ENCODE measurements around the gene ITPKC.

The ITPKC gene

DNA sequence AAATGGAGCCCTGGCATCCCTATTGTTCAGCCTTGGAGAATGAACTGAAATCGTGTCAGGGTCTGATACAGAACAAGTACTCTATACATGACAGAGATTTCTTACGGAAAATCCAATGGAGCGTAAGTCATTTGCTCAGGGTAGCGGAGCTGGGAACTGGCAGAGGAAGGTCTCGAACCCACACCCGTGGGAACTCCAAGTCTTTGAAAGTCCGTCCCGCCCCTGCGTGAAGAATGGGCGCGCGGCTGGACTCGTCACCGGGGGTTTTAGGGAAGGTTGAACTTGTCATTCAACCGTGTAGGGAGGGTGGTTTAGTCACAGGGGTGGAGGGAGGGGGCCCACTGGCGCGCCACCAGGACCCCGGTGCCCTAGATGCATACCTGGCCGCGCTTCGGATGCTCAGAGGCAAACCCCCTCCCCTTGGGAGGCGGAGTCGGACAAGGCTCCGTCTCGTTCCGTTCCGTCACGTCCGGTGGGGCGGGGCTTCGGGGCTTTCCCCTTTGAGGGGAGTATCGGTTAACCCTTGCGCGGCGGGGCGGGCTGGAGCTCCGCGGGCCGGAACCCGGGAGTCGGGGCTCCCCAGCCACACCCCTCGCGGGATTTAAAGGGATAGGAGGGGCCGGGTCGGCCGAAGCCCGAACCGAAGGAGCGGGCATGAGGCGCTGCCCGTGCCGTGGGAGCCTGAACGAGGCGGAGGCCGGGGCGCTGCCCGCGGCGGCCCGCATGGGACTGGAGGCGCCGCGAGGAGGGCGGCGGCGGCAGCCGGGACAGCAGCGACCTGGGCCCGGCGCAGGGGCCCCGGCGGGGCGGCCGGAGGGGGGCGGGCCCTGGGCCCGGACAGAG is at the start of gene ITPKC, which contains the start of gene COQ8B:
Gene ITPKC, plus strand, starts transcription at position 631 of the 843 bp plus-strand sequence. Its CDS starts 24 bp downstream, at position 655.
Gene COQ8B, minus strand, starts transcription at position 405 of the 843 bp plus-strand sequence. CDS start 2,254 bp downstream, outside the sequence.
- Mint-ChIP-seq H3K36me3 (ENCODE audit: low read depth) (peaks cover 25% of the 10 kb centered on the region), H3K27ac (peak within 1 kb of the TSS; percentile 99), H3K27me3 (no peaks in the 10 kb centered on the region), H3K4me3 (peak within 1 kb of the TSS; percentile 90), H3K4me1 (ENCODE audit: low read depth) (peaks cover 71% of the 10 kb centered on the region), H3K9me3 (no peaks in the 10 kb centered on the region)
- DNase-seq, result peak; percentile 100

DNA sequence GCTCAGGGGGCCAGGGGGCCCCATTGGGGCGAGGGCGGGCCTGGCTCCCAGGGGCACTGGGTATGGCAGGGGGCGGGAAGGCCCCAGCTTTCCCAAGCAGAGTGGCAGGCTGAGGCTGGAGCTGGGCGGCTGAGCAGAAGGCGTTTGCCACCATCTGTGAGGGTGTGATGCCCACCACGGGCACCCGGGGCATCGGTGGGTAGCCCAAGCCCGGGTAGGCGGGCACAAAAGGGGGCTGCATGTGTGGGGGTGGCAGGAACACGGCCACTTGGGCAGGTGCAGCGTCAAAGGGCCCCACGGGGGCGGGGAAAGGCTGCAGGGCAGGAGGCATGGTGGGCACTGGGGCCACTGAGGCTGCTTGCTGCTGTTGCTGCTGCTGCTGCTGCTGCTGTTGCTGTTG is 49.3 kb upstream of the ITPKC start:
- peaks cover 28% of the 10 kb centered on the region for H3K4me1 Mint-ChIP-seq (ENCODE audit: low read depth)
- no peak overlapping the region for H3K4me3 Mint-ChIP-seq
- peaks cover 39% of the 10 kb centered on the region for H3K36me3 Mint-ChIP-seq (ENCODE audit: low read depth)
- no peaks in the 10 kb centered on the region for H3K27me3 Mint-ChIP-seq
- H3K27ac Mint-ChIP-seq, result no peak overlapping the region
- peaks cover 8% of the 10 kb centered on the region for H3K9me3 Mint-ChIP-seq
- DNase-seq, result no peak

DNA sequence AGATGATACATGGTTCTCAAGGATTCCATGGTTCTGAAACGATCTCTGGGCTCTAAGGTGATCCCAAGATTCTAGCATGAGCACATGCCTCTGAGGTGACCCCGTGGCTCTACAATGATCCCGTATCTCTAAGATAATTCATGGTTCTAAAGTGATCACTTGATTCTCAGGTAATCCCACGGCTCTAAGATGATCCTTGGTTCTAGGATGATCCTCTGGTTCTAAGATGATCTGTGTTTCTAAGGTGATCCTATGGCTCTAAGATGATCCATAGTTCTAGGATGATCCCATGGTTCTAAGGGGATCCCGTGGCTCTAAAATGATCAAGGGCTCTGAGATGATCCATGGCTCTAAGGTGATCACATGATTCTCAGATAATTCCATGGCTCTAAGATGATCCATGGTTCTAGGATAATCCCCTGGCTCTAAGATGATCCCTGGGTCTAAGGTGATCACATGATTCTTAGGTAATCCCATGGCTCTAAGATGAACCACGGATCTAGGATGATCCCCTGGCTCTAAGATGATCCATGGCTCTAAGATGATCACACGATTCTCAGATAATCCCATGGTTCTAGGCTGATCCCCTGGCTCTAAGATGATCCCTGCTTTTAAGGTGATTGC is 47.8 kb upstream of the ITPKC start:
- H3K27ac Mint-ChIP-seq, result no peak overlapping the region
- H3K9me3 Mint-ChIP-seq, result peaks cover 8% of the 10 kb centered on the region
- DNase-seq, result no peak
- H3K4me3 Mint-ChIP-seq, result no peak overlapping the region
- peaks cover 39% of the 10 kb centered on the region for H3K36me3 Mint-ChIP-seq (ENCODE audit: low read depth)
- peaks cover 15% of the 10 kb centered on the region for H3K4me1 Mint-ChIP-seq (ENCODE audit: low read depth)
- no peaks in the 10 kb centered on the region for H3K27me3 Mint-ChIP-seq

DNA sequence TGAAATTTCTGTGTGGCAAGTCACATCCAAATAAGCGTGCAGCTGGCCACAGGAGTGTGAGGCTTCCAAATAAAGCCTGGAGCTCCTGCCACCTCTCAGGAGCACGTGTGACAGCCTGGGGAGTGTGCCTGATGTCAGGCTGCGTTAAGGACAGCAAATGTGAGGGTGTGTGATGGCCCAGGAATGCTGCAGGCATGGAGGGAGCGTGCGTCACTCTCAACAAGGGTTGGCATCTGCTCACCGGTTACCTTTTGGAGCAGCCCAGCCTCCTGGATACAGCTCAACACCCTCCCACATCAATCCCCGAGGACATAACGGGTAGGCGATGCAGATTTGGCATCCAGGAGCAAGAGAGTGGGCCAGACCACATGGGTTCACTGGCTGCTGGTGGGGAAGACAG is 45.5 kb upstream of the ITPKC start:
- Mint-ChIP-seq H3K4me1 (ENCODE audit: low read depth) (peaks cover 7% of the 10 kb centered on the region), H3K27me3 (no peaks in the 10 kb centered on the region), H3K9me3 (peaks cover 8% of the 10 kb centered on the region), H3K36me3 (ENCODE audit: low read depth) (peaks cover 41% of the 10 kb centered on the region), H3K4me3 (no peak overlapping the region), H3K27ac (no peak overlapping the region)
- no peak for DNase-seq

DNA sequence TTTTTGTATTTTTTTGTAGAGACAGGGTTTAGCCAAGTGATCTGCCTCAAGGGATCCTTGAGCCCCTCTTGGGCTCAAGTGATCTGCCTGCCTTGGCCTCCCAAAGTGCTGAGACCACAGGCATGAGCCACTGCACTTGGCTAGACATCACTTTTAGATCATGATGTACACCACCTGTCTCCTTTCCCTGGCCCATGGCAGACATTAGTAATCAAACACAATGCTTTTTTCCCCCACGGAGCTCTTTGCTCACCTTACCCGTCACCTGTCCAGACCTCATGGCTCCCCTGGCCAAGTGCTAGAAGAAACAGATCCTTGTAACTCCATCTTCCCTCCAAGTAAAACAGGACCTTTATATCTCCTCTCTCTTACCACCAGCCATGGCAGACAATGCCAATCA is 44.9 kb upstream of the ITPKC start:
- peaks cover under 1% of the 10 kb centered on the region for H3K4me1 Mint-ChIP-seq (ENCODE audit: low read depth)
- H3K27me3 Mint-ChIP-seq, result no peaks in the 10 kb centered on the region
- DNase-seq, result no peak
- no peak overlapping the region for H3K27ac Mint-ChIP-seq
- peaks cover 39% of the 10 kb centered on the region for H3K36me3 Mint-ChIP-seq (ENCODE audit: low read depth)
- no peak overlapping the region for H3K4me3 Mint-ChIP-seq
- H3K9me3 Mint-ChIP-seq, result peaks cover 8% of the 10 kb centered on the region

DNA sequence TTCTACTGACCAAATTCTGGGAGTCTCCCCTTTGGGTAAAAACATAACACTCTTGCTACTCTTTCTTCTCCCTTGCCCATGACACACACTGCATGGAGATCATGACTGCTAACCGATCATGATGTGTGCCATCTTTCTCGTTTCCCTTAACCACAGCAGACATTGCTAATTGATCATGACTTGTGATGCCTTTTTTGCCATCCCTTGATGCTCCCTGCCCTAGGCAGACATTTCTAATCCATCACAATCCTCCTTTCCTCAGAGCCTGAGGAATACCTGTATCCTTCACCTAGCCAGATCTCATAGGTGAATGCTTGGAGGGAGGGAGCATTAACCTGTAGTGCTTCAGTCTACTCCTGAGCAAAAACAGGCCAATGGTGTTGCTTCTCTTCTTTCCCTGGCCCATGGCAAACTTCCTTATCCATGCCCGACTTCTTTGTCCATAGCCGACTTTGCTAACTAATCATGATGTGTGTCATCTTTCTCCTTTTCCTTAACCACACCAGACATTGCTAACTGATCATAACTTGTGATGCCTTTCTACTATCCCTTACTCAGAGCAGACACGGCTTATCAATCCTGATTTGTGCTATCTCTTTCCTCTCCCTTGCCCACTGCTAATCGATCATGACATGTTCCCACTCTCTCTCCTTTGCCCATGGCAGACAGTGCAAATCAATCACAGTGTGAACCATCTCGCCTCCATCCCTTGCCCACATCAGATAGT is 44.2 kb upstream of the ITPKC start:
- DNase-seq, result no peak
- H3K9me3 Mint-ChIP-seq, result peaks cover 8% of the 10 kb centered on the region

DNA sequence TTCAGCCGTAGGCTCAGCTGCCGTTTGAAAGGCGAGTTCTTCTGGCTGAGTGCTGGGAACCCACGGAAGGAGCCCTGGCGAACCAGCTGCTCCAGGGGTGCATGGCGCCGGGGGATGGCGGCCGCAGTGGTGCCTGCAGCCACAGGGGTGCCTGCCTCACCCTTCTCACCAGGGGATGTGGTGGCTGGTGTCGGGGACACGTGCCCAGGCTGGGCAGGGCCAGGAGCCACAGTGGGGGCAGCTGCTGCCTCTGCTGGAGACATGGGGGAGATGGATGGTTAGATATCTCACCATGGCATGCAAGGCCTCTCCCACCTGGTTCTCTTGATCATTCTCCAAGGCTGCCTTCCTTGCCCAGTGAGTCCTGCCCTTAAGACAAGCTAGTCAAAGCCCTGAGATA is 43.5 kb upstream of the ITPKC start:
- no peak for DNase-seq
- H3K4me3 Mint-ChIP-seq, result no peak overlapping the region
- H3K27ac Mint-ChIP-seq, result no peak overlapping the region
- peaks cover 8% of the 10 kb centered on the region for H3K9me3 Mint-ChIP-seq
- no peaks in the 10 kb centered on the region for H3K27me3 Mint-ChIP-seq
- H3K4me1 Mint-ChIP-seq (ENCODE audit: low read depth), result no peaks in the 10 kb centered on the region
- H3K36me3 Mint-ChIP-seq (ENCODE audit: low read depth), result peaks cover 43% of the 10 kb centered on the region

More for the DNA sequence above, 44.2 kb upstream of the ITPKC start:
- Mint-ChIP-seq H3K4me1 (ENCODE audit: low read depth) (no peaks in the 10 kb centered on the region), H3K27me3 (no peaks in the 10 kb centered on the region), H3K4me3 (no peak overlapping the region), H3K36me3 (ENCODE audit: low read depth) (peaks cover 41% of the 10 kb centered on the region), H3K27ac (no peak overlapping the region)

DNA sequence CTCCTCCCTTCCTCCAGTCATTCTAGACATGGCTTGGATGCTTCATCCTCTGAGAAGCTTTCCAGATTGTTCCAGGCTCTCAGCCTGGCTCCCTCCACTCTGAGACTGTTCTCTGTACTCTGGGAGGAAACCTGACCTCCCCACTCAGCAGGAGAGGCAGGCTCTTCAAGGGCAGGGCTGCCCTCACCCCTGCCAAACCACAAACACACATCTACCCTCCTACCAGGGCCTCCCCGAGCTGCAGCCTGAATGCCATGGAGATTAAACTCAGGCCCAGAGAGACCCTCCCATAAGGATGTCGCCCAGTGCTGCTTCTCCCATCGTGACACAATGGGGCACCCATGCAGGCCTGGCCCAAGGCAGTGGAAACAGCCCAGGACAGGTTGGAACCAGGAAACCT is 42.6 kb upstream of the ITPKC start:
- Mint-ChIP-seq H3K9me3 (peaks cover 3% of the 10 kb centered on the region), H3K27me3 (no peaks in the 10 kb centered on the region), H3K4me1 (ENCODE audit: low read depth) (no peaks in the 10 kb centered on the region), H3K27ac (no peak overlapping the region), H3K4me3 (no peak overlapping the region), H3K36me3 (ENCODE audit: low read depth) (peaks cover 42% of the 10 kb centered on the region)
- DNase-seq, result no peak

DNA sequence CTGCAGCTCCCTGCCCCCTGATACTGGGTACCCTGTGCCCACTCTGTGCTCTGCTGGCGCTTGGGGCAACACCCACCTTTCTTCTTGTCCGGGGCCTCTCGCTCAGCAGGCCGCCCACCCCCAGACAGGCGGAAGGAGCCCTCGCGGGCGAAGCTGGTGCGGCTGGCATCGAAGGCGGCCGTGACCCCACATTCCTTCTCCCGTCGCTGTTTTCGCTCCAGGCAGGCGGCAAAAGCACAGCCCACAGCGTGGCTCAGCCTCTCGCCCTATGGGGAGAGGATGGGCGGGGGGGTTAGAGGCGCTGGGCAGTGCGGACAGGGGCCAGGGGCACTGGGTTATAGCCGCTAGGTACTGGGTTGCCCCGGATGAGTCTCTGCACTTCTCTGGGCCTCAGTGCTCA is 39.8 kb upstream of the ITPKC start:
- peaks cover 49% of the 10 kb centered on the region for H3K36me3 Mint-ChIP-seq (ENCODE audit: low read depth)
- no peaks in the 10 kb centered on the region for H3K9me3 Mint-ChIP-seq
- no peaks in the 10 kb centered on the region for H3K27me3 Mint-ChIP-seq
- no peak overlapping the region for H3K4me3 Mint-ChIP-seq
- H3K27ac Mint-ChIP-seq, result no peak overlapping the region
- DNase-seq, result no peak
- no peaks in the 10 kb centered on the region for H3K4me1 Mint-ChIP-seq (ENCODE audit: low read depth)

DNA sequence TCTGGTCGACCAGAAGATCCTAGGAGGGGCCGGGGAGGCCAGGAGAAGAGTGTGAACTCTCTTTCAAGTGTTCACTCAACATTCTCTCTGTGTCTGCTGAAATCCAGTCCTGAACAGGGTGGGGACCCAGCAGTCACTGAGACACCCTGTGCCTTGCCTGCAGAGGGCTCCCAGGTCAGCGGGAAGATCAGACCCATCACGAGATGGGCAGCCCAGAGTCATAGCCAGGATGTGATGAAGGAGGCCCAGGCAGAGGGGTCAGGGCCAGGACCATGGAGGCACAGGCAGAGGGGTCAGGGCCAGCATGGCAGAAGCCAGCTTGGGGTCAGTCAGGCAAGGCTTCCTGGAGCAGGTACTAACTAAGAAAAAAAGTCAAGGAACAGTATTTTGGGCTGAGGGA is 35.9 kb upstream of the ITPKC start:
- no peak for DNase-seq
- no peaks in the 10 kb centered on the region for H3K9me3 Mint-ChIP-seq
- no peak overlapping the region for H3K27ac Mint-ChIP-seq
- H3K36me3 Mint-ChIP-seq (ENCODE audit: low read depth), result peaks cover 69% of the 10 kb centered on the region
- H3K27me3 Mint-ChIP-seq, result no peaks in the 10 kb centered on the region
- no peak overlapping the region for H3K4me3 Mint-ChIP-seq
- H3K4me1 Mint-ChIP-seq (ENCODE audit: low read depth), result no peaks in the 10 kb centered on the region

DNA sequence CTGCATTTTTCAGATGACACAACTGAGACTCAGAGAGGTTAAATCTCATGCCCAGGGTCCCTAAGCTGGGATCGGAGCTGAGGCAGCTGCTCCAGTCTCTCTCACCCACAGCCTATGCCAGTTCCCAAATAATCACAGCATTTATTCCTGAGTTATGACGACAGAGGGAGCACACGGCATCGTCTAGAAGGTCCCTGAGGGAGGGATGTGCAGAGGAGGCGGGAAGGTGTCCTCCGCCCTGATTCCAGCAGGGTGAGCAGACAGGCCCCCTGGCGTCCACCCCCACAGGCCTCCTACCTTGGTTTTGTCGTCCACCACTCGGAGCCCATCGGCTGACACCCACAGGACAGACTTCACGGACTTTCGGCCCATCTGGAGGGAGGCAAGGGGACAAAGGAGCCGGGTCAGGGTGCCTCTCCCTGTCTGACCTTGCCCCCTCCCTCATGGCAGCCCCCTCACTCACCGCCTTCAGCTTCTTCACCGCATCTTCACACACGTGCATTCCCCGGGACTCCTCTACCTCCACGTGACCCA is 34.4 kb upstream of the ITPKC start:
- H3K36me3 Mint-ChIP-seq (ENCODE audit: low read depth), result peaks cover 64% of the 10 kb centered on the region
- no peak overlapping the region for H3K27ac Mint-ChIP-seq

DNA sequence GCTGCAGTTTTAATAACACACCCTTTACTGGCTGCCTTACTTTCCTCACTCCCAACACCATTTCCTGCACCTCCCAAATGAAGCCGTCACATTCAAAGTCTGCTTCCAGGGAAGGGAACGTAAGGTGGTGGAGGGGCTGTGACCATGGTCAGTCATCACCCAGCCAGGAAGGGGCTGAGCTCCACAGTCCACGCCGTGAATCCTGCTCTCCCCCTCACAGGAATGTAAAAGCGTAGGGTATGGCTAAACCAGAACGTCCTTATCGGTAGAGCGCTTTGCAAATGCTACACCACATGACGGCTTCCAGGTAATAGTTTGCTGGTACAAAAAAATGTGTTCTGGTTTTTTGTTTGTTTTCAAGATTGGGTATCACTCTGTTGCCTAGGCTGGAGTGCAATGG is 33.5 kb upstream of the ITPKC start:
- H3K36me3 Mint-ChIP-seq (ENCODE audit: low read depth), result peaks cover 55% of the 10 kb centered on the region
- H3K9me3 Mint-ChIP-seq, result no peaks in the 10 kb centered on the region
- DNase-seq, result no peak
- H3K4me1 Mint-ChIP-seq (ENCODE audit: low read depth), result no peaks in the 10 kb centered on the region
- H3K4me3 Mint-ChIP-seq, result no peak overlapping the region
- H3K27me3 Mint-ChIP-seq, result no peaks in the 10 kb centered on the region
- H3K27ac Mint-ChIP-seq, result no peak overlapping the region

More for the DNA sequence above, 34.4 kb upstream of the ITPKC start:
- Mint-ChIP-seq H3K4me1 (ENCODE audit: low read depth) (no peaks in the 10 kb centered on the region), H3K9me3 (no peaks in the 10 kb centered on the region), H3K27me3 (no peaks in the 10 kb centered on the region), H3K4me3 (no peak overlapping the region)
- no peak for DNase-seq

DNA sequence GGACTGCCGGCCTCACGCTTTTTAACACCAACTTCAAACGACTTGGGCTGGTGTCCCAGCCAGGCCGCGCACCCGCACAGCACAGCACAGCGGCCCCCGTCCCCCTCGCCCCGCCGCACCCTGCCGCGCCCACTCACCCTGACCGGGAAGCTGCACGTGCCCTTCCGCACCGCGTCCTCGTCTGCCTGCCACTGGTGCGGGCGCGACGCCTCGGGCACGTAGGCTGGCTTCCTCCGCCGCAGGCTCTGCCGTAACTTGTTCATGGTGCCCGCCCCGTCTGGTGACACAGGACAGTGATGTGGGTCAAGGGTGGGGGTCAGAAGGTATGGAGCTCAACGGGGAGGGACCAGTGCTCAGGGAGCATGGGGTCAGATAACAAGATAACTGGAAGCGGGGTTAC is 32.6 kb upstream of the ITPKC start:
- Mint-ChIP-seq H3K36me3 (ENCODE audit: low read depth) (peaks cover 47% of the 10 kb centered on the region), H3K4me3 (no peak overlapping the region), H3K27me3 (no peaks in the 10 kb centered on the region), H3K27ac (no peak overlapping the region), H3K9me3 (no peaks in the 10 kb centered on the region), H3K4me1 (ENCODE audit: low read depth) (no peaks in the 10 kb centered on the region)
- DNase-seq, result no peak

DNA sequence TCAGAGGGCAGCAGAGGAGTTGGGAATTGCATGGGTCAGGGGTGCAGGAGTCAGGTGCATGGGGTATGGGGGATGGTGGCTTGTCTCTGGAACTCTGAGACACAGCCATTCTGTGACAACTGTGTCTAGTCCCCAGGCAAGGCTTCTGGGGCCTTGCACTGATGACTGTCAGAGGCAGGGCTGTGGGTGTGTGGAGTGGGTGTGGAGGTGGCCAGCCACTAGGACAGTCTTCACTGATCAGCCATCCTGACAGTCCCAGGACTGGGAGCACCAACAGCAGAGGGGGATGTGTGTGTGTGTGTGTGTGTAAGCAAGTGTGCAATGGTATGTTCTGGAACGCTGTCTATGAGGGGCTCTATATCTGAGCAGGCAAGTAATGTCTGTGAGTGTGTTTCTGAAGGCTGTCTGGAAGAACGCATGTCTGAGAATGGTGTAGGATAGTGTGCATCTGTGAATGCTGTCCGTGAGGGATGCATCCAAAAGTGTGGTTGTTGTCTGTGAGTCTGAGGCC is 31.8 kb upstream of the ITPKC start:
- H3K9me3 Mint-ChIP-seq, result no peaks in the 10 kb centered on the region
- DNase-seq, result no peak
- H3K4me3 Mint-ChIP-seq, result no peak overlapping the region
- no peaks in the 10 kb centered on the region for H3K4me1 Mint-ChIP-seq (ENCODE audit: low read depth)
- H3K27ac Mint-ChIP-seq, result no peak overlapping the region
- no peaks in the 10 kb centered on the region for H3K27me3 Mint-ChIP-seq
- H3K36me3 Mint-ChIP-seq (ENCODE audit: low read depth), result peaks cover 39% of the 10 kb centered on the region
